ENCODE results near the gene SLC4A2.
"Not testable (repeated sequence)": the region's sequence is repeated elsewhere in the genome, so short reads cannot be mapped to it uniquely, and the experiment has no call there.

SLC4A2 gene, protein sequence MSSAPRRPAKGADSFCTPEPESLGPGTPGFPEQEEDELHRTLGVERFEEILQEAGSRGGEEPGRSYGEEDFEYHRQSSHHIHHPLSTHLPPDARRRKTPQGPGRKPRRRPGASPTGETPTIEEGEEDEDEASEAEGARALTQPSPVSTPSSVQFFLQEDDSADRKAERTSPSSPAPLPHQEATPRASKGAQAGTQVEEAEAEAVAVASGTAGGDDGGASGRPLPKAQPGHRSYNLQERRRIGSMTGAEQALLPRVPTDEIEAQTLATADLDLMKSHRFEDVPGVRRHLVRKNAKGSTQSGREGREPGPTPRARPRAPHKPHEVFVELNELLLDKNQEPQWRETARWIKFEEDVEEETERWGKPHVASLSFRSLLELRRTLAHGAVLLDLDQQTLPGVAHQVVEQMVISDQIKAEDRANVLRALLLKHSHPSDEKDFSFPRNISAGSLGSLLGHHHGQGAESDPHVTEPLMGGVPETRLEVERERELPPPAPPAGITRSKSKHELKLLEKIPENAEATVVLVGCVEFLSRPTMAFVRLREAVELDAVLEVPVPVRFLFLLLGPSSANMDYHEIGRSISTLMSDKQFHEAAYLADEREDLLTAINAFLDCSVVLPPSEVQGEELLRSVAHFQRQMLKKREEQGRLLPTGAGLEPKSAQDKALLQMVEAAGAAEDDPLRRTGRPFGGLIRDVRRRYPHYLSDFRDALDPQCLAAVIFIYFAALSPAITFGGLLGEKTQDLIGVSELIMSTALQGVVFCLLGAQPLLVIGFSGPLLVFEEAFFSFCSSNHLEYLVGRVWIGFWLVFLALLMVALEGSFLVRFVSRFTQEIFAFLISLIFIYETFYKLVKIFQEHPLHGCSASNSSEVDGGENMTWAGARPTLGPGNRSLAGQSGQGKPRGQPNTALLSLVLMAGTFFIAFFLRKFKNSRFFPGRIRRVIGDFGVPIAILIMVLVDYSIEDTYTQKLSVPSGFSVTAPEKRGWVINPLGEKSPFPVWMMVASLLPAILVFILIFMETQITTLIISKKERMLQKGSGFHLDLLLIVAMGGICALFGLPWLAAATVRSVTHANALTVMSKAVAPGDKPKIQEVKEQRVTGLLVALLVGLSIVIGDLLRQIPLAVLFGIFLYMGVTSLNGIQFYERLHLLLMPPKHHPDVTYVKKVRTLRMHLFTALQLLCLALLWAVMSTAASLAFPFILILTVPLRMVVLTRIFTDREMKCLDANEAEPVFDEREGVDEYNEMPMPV

DNA sequence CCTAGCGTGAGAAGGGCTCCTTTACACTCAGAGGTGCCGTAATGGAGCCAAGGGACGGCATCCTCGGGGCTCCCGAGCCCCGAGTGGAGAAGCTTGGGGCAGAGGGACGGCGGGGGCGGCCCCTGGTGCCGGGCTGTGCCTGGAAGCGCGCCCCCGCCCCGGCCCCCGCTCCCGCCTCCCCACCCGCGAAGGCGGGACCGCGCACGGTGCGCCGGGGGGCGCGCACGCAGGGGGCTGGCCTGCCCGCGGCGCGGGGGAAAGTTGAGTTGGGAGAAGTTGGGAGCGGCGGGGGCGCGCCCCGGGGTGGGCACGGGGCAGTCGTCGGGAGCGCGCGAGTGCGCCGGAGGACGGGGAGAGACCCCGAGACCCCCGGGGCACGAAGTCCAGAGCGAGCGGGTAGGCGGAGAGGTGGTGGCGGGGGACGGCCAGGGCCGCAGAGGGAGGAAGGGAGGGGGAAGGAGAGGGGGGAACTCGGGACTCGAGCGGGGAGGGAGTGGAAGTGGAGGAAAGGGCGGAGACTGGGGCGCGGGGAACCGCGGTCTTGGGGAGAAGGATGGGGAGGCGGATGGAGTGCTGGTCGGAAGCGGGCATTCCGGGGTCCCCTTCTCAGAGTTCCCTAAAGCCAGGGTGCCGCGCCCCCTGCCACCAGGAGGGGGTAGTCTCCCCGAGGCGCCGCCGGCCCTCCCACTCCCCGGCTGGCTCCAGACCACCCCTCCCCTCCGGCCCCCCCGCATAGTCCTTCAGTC is at the start of gene SLC4A2:
TSS of gene SLC4A2 (plus strand) at position 223 of the 746 bp plus-strand sequence. CDS start 2,399 bp downstream, outside the sequence.
- peak; percentile 50 to 63 for DNase-seq (ENCODE audit: low read depth in 2 of 2)

DNA sequence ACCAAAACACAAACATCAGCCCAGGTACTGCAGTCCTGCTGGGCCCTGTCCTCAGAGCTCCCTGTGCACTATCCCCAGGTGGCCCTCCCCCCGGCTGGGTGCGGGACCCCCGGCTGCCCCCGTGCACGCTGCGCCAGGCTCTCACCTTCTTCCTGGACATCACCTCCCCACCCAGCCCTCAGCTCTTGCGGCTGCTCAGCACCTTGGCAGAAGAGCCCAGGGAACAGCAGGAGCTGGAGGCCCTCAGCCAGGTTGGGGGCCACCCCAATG is 49.4 kb upstream of the SLC4A2 start:
- DNase-seq (ENCODE audit: low read depth in 2 of 2), result no peak

- no peak for DNase-seq (ENCODE audit: low read depth in 2 of 2)
Observed at GRCh38 chr7:151010307-151011096, 48.9 kb upstream of the SLC4A2 start.

GRCh38 chr7:151011097-151011409 is 48.3 kb upstream of the SLC4A2 start:
- DNase-seq (ENCODE audit: low read depth in 2 of 2), result no peak

- not testable (repeated sequence) for DNase-seq (ENCODE audit: low read depth in 2 of 2)
Observed at GRCh38 chr7:151011616-151012015, 47.8 kb upstream of the SLC4A2 start.

DNA sequence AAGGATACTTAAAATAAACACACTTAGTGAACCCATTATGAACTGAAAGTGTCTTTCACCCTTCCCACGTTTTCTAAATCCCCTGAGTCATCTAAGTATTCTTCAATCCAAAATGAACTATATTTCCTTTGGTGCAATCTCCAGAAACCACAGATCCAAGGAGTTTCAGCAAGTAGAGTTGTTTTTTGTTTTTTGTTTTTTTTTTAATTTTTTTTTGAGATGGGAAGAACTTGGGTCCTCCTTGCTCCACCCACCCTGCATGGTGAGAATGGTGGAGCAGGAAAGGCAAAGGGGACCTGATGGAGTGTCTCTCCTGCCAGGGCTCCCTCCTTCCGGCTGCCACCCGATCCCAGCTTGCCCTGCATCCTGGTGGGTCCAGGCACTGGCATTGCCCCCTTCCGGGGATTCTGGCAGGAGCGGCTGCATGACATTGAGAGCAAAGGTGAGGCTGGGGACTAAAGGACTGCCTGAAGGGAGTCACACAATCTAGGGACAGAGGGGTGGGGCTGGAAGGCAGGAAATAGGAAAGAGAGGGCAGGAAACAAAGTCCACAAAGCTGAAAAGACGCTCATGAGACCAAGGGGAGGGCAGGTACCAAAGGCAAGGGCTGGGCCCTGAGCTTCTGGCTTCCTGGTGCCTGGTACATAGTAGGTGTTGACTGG is 47.2 kb upstream of the SLC4A2 start:
- no peak for DNase-seq (ENCODE audit: low read depth in 2 of 2)

DNA sequence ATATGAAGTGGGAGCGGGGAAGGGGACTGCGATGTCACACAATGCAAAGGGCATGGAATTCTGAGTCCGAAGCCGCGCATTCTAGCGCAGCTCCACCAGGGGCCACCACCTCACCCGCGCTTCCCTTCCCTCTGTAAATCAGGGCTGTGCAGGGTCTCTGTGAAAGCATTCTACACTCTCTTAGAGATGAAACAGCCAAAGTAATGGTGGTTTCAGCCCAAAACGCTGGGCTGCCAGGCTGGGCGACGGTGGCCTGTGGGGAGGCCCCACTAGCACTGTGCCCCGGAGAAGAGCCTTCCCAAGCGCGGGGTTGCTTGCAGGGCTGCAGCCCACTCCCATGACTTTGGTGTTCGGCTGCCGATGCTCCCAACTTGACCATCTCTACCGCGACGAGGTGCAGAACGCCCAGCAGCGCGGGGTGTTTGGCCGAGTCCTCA is 46.5 kb upstream of the SLC4A2 start:
- DNase-seq (ENCODE audit: low read depth in 2 of 2), result no peak

GRCh38 chr7:151013356-151013732 is 46.0 kb upstream of the SLC4A2 start:
- DNase-seq (ENCODE audit: low read depth in 2 of 2), result no peak

DNA sequence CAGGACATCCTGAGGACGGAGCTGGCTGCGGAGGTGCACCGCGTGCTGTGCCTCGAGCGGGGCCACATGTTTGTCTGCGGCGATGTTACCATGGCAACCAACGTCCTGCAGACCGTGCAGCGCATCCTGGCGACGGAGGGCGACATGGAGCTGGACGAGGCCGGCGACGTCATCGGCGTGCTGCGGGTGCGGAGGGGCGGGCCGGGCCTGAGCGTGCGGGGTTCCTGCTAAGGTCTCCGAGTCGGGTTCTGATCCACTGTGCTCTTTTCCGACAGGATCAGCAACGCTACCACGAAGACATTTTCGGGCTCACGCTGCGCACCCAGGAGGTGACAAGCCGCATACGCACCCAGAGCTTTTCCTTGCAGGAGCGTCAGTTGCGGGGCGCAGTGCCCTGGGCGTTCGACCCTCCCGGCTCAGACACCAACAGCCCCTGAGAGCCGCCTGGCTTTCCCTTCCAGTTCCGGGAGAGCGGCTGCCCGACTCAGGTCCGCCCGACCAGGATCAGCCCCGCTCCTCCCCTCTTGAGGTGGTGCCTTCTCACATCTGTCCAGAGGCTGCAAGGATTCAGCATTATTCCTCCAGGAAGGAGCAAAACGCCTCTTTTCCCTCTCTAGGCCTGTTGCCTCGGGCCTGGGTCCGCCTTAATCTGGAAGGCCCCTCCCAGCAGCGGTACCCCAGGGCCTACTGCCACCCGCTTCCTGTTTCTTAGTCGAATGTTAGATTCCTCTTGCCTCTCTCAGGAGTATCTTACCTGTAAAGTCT is 45.5 kb upstream of the SLC4A2 start:
- peak; percentile 63 to 77 for DNase-seq (ENCODE audit: low read depth in 2 of 2)

- no peak for DNase-seq (ENCODE audit: low read depth in 2 of 2)
Observed at GRCh38 chr7:151014950-151015349, 44.4 kb upstream of the SLC4A2 start.

GRCh38 chr7:151015967-151016366 is 43.4 kb upstream of the SLC4A2 start:
- DNase-seq (ENCODE audit: low read depth in 2 of 2), result no peak

DNA sequence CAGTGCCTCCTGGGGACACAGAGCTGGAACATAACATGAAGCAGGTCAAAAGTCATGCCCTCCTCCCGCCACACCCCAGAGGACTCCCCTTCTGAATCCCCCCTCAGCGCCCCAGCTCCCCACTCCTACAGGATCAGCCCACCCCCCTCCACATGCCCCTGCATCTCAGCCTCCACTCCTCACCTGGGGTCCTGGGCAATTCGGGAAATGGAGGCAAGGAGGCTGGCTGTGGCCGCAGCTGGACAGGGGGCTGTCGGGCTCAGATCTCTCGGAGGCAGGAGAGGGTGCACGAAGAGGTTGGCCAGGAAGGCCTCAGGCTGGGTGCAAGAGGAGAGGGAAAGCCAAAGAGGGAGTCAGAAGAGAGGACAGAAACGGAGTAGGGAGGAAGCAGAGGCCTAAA is 42.9 kb upstream of the SLC4A2 start:
- DNase-seq (ENCODE audit: low read depth in 2 of 2), result no peak

- DNase-seq (ENCODE audit: low read depth in 2 of 2), result no peak
Observed at GRCh38 chr7:151016942-151017341, 42.4 kb upstream of the SLC4A2 start.

DNA sequence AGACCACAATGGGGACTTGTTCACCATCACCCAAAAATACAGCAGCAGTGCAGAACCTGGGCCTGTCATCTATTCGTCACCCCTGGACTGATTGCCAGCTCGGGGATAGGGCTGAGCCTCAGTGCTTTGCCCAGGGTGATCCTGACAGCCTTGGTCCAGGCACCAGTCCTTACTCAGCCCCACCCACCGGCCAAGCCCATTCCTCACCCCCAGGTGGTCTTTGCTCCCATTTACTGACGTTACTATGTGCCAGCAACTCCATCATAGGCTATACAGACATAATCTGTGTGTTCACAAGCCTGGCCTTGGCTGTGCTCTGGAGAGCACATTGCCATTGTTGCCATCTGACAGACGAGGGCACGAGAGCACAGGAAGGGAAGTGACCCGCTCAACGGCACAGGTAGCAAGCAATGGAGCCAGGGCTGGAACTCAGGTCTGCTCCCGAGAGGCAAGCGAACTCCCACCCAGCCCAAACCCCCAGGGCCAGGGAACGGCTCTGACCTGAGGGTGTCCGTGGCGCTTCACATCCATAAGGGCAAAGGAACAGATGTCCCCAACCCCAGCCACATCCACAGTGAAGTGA is 41.9 kb upstream of the SLC4A2 start:
- no peak for DNase-seq (ENCODE audit: low read depth in 2 of 2)

DNA sequence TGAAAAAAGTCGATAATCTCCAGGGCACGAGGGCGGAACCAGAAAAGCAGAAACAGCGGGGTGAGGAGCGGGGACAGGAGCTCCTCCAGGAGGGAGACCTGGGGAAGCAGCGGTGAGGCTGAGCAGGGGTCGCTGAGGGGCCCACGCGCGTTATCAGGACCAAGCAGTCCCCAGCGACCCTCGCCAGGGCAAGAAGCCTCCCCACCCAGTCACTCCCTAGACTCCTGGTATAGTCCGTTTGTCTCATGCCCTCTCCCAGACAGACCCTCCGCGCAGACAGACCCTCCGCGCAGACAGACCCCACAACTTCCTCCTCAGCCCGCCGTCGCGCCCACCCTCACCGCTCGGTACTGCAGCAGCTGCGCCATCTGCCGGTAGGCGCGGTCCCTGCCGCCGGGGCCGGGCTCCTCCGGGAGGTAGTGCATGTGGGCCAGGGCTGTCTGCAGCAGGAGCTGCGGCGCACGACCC is 41.4 kb upstream of the SLC4A2 start:
- DNase-seq (ENCODE audit: low read depth in 2 of 2), result peak; percentile 75 to 76

- no peak for DNase-seq (ENCODE audit: low read depth in 2 of 2)
Observed at GRCh38 chr7:151018421-151019129, 40.8 kb upstream of the SLC4A2 start.

DNA sequence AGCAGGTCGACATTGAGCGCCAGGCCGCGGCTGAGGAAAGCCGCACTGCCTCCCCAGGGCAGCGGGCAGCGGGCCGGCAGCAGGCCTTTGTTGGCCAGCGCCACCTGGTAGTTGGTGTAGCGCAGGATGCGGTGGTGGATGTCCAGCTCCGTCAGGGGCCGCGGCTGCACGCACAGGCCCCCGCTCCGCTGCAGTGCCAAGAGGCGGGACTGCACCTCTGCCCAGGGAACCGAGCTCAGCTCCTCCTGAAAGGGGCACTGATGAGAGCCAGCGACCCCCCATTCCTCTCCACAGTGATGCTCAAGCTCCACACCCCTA is 40.3 kb upstream of the SLC4A2 start:
- no peak for DNase-seq (ENCODE audit: low read depth in 2 of 2)

GRCh38 chr7:151020231-151020630 is 39.2 kb upstream of the SLC4A2 start:
- no peak for DNase-seq (ENCODE audit: low read depth in 2 of 2)

- DNase-seq (ENCODE audit: low read depth in 2 of 2), result no peak
Observed at GRCh38 chr7:151023232-151023631, 36.2 kb upstream of the SLC4A2 start.
